GM18505 (cell line): ENCODE results near the gene DHRS7B.
"Not testable (repeated sequence)": the region's sequence is repeated elsewhere in the genome, so short reads cannot be mapped to it uniquely, and the experiment has no call there.

Experiments
- ATAC-seq: cut with Tn5 transposase; IDR thresholded peaks from one replicate; pipeline ENCODE4 v1.9.1; 2021; ENCODE audit not compliant: unreplicated experiment
- POLR2A ChIP-seq: IDR thresholded peaks from 4 replicates; pipeline ENCODE4 v1.6.1; 2011; ENCODE audit warnings: borderline replicate concordance; ENCODE audit not compliant: insufficient read depth, insufficient read length; ENCODE audit errors: extremely low read depth

DHRS7B gene

GRCh38 chr17:21190078-21190477, 63.3 kb downstream of the DHRS7B start:
- TF ChIP-seq POLR2A: no peak
- no peak for ATAC-seq

- ATAC-seq: no peak
- TF ChIP-seq POLR2A: no peak
Observed at GRCh38 chr17:21191698-21192097, 64.9 kb downstream of the DHRS7B start.

- not testable (repeated sequence) for ATAC-seq
Observed at GRCh38 chr17:21192414-21192813, 65.7 kb downstream of the DHRS7B start.

GRCh38 chr17:21193031-21193430, 66.3 kb downstream of the DHRS7B start:
- no peak for TF ChIP-seq POLR2A
- ATAC-seq: no peak

- no peak for TF ChIP-seq POLR2A
Observed at GRCh38 chr17:21194226-21194625, 67.5 kb downstream of the DHRS7B start.

DNA sequence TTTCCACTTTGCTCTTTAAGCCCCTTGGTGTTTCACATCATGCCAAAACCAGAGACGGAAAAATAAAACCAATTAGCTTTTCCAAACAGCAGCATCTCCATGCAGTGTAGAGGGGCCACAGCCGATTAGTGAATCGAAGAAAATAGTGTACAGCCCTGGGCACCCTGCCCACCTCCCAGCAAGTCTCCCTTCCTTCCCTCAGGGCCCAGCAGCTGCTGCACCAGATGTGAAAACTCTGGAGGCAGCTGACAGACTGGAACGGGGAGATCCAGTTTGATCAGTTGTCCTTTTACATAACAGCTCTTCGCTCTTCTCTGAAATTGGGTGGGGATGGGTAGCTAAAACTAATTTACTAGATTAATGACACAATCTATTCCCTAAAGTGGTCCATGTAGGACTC, 67.9 kb downstream of the DHRS7B start:
- ATAC-seq: no peak
- TF ChIP-seq POLR2A: no peak

More at GRCh38 chr17:21194226-21194625, 67.5 kb downstream of the DHRS7B start:
- no peak for ATAC-seq

DNA sequence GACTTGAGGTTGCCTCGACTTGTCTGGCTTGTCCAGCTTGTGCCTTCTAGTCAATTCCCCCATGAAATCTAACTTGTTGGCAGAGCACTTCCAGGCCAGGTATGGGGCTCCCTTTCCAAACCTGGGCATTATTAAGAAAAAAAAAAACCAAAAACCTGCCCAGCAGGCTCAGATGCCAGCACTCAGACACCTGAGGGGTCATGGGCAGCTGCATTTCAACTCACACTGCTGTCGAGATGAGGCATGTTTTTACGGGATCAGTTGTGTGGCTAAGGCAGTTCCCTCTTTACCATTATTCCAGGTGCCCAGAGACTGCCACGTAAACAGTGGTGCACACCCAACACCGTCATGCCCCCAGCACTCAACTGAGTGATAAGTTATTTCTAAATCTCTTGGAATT, 69.4 kb downstream of the DHRS7B start:
- ATAC-seq: no peak
- no peak for TF ChIP-seq POLR2A

- no peak for ATAC-seq
- no peak for TF ChIP-seq POLR2A
Observed at GRCh38 chr17:21198411-21198810, 71.6 kb downstream of the DHRS7B start.

DNA sequence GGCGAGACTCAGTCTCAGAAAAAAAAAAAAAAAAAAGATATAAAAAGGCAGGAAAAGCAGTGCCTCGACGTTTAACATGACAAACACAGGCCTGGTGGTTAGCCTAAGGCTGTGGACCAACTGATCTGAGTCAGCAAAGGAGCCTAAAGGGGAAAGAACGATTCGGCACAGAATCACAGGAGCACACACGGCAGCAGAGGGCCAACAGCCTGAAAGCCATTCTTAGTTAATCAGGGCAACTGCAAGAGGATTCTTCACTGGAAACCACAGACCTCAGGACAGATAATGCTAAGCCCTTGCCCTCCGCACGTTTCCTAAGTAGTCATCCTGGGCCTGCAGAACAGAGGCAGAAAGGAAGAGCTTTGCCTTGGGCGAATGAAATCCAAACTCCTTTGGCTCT, 72.5 kb downstream of the DHRS7B start:
- no peak for TF ChIP-seq POLR2A

GRCh38 chr17:21199856-21200255, 73.1 kb downstream of the DHRS7B start:
- no peak for ATAC-seq
- no peak for TF ChIP-seq POLR2A

More for the DNA sequence above, 72.5 kb downstream of the DHRS7B start:
- no peak for ATAC-seq

DNA sequence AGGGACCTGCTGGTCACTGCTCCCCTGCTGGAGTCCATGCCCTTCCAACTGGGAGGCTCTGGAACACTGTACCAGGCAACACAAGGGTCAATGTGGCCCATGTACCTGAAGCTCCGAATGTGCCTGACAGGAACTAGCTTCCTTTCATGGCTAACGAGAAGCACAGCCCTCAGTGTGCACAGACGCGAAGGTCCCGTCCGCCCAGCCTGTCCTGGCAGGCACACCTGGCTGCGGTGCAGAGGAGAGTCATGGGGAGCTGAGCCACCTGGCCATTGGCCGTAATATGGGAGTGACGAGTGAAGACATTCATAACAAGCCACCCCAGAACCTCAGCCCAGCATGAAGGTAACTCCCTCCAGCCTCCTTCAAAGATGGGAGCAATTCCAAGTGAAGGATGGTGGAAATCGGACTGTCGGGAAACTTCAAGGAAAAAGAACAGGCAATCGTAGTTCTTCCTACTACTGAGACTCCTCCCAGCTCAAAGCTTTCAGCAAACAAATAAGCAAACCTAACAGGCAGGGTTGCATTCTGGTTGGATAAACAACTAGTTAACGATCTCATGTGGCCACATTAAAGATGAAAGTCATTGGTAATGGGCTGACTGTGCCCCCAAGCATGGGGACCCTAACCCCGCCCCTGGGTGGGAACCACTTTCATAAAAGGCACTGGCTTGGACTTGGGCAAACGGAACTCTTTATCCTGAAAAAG, 74.0 kb downstream of the DHRS7B start:
- no peak for ATAC-seq

GRCh38 chr17:21201298-21201595, 74.5 kb downstream of the DHRS7B start:
- no peak for TF ChIP-seq POLR2A

More for the DNA sequence above, 74.0 kb downstream of the DHRS7B start:
- no peak for TF ChIP-seq POLR2A

DNA sequence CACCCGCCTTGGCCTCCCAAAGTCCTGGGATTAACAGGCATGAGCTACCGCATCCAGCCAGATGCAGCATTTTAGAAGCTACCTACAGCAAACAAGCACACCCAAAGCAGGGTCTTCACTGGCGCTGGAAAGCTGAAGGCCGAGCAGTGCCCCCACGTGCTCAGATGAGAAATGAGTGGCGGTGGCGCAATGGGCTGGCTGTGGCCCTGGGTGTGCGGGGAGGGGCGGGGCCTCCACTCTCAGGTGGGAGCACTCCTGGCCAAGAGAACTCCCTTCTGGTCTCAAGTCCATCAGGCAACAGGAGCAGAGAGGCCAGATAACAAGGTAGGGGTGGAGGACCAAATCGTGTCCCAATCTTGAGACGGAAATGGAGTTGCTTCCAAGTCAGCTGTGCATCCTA, 75.1 kb downstream of the DHRS7B start:
- no peak for ATAC-seq
- TF ChIP-seq POLR2A: no peak

More at GRCh38 chr17:21201298-21201595, 74.5 kb downstream of the DHRS7B start:
- no peak for ATAC-seq

GRCh38 chr17:21202512-21202911, 75.7 kb downstream of the DHRS7B start:
- TF ChIP-seq POLR2A: no peak
- no peak for ATAC-seq

DNA sequence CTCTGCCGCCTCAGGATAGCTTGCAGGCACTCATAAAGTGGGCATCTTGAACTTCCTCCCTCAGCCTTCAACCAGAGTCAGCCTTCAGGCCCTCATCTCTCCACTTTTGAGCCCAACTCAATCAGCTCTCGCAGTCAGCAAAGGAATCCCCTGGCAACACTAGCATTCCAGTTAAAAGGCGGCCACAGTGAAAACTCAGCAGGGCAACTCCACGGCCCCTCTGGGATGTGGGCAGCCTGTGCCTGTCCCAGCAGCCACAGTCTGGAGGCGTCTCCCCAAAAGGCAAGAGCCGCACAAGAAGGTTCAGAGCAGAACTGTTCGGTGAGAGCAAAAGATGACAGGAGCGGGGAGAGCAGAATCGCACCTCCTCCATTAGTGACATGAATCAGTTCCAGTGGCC, 78.2 kb downstream of the DHRS7B start:
- no peak for ATAC-seq
- TF ChIP-seq POLR2A: no peak
